GM21528 (cell line): ENCODE results near the gene FCER2.

ENCODE experiments used
- ATAC-seq: cut with Tn5 transposase; IDR thresholded peaks from one replicate; pipeline ENCODE4 v1.9.1; 2021; ENCODE audit warnings: mild to moderate bottlenecking, moderate library complexity; ENCODE audit not compliant: unreplicated experiment, low FRiP score

FCER2 gene

GRCh38 chr19:7734220-7735203, 32.6 kb upstream of the FCER2 start:
- no peak for ATAC-seq

- no peak for ATAC-seq
Observed at GRCh38 chr19:7733376-7733775, 31.4 kb upstream of the FCER2 start.

- ATAC-seq = no peak
Observed at GRCh38 chr19:7732045-7732444, 30.1 kb upstream of the FCER2 start, which contains the start of gene CLEC4G. TSS of gene CLEC4G (minus strand) at chr19:7732110. CDS start at chr19:7732102, 8 bp downstream.

GRCh38 chr19:7731615-7732014, 29.7 kb upstream of the FCER2 start:
- ATAC-seq = no peak

- no peak for ATAC-seq
Observed at GRCh38 chr19:7731218-7731595, 29.3 kb upstream of the FCER2 start.

GRCh38 chr19:7730286-7731217, 28.6 kb upstream of the FCER2 start:
- ATAC-seq = no peak

- ATAC-seq = no peak
Observed at GRCh38 chr19:7729831-7730285, 27.9 kb upstream of the FCER2 start.

GRCh38 chr19:7729211-7729610, 27.3 kb upstream of the FCER2 start:
- no peak for ATAC-seq

GRCh38 chr19:7725791-7726190, 23.9 kb upstream of the FCER2 start:
- ATAC-seq = no peak

- no peak for ATAC-seq
Observed at GRCh38 chr19:7722231-7722651, 20.3 kb upstream of the FCER2 start.

GRCh38 chr19:7720351-7720750, 18.4 kb upstream of the FCER2 start:
- ATAC-seq = no peak

- ATAC-seq = no peak
Observed at GRCh38 chr19:7718668-7719067, 16.7 kb upstream of the FCER2 start.

- ATAC-seq = no peak
Observed at GRCh38 chr19:7716762-7717161, 14.8 kb upstream of the FCER2 start.

GRCh38 chr19:7715671-7716070, 13.7 kb upstream of the FCER2 start:
- no peak for ATAC-seq

GRCh38 chr19:7710616-7711015, 8.7 kb upstream of the FCER2 start:
- no peak for ATAC-seq

- ATAC-seq = no peak
Observed at GRCh38 chr19:7709932-7710460, 8.1 kb upstream of the FCER2 start.

GRCh38 chr19:7706955-7707456, 5.1 kb upstream of the FCER2 start:
- ATAC-seq = no peak

GRCh38 chr19:7706188-7706954, 4.4 kb upstream of the FCER2 start:
- no peak for ATAC-seq

GRCh38 chr19:7705387-7706187, 3.7 kb upstream of the FCER2 start:
- peak; percentile 39 for ATAC-seq
